Measurements from ENCODE around the gene COL1A1.

The COL1A1 gene

DNA sequence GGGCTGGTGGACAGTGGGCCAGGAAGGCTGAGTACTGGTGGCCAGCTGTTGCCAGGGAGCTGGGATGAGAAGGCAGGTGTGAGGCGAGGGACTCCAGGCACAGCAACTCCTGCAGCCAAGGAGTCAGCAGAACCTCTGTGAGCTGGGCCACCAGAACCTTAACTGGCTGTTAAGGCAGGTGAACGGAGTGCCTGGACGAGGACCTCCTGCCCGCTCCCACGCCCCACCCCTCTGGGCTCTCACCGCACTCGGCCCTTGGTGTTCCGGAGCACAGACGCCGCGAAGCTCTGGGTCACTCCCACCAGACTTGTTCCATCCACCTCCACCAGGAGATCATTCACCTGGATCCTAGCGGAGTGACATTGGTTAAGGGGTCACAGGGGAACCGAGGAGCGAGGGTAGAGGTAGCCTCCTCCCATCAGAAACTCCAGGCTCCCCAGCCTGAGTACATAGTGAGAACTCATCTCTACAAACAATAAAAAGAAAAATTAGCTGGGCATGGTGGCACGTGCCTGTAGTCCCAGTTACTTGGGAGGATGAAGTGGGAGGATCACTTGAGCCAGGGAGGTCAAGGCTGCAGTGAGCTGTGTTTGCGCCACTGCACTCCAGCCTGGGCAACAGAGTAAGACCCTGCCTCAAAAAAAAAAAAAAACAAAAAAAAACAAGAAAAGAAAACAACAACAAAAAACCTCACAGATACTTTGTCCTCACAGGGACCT is 60.2 kb downstream of the COL1A1 start:
- DNase-seq (ENCODE audit: low read depth) = no peak

DNA sequence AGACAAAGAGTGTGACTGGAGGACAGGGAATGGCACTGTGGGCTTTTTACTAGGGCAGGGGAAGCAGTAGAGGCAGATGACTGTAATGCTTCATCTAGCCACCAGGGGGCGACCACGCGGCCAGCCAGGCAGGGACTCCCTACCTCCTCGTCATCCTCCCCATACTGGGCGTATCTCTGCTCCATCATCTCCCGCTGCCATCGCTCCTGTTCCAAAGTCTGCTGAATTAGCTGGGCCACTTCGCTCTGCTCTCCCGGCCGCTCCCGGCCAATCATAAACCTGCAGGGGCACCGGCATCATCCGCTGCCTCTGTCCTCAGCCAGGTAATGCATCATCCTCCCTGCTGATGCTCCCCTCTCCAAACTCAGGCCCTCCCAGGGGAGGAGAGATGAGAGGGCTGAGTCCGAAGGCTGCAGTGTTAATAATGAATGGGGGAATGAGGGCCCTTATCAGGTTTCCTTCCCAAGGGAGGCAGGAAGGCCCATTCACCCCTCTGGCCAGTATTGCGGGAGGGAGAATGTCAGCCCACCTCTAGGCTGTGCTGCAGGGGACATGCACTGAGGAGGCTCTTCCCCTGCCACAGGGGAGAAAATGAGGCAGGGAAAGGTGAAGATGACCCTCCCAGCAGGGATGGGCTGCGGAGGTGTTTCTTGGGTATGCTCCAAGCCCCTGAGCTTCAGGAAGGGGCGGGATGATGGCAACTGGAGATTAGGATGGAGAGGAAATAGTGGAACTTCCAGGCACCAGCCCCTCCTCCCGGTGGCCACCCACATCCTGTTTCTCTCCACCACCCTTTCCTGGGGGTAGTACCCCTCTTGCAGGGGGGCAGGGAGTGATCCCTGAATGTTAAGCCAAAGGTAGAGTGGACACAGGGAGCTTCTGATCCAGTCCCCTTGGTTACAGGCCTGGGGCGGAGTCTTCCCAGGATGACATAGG is 61.2 kb downstream of the COL1A1 start:
- DNase-seq (ENCODE audit: low read depth) = peak; percentile 66

DNA sequence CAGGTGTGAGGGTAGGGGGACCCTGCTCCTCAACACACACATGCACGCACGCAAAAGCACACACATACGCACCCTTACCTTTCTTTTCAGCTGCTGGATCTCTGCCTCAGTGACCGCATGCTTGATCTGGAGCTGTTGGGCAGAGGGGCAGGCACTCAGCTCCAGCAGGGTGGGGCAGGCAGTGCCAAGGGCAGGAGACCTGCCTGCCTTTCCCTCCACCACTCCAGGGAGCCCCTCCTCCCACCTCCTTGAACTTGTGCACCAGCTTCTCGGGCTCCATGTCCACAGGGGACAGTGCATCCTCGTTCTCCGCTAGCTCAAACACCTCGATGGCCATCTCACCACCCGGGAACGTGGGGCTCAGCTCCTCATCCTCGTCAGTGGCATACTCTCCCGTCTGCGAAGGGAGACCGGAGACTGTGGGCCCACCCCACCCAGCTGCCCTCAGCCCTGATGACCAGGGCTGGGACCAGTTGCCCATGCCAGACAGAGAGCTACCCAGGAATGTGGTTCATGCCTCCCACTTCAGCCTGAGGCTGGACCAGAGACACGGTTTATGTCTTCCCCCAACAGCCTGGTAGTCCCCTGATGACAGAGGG is 62.1 kb downstream of the COL1A1 start:
- DNase-seq (ENCODE audit: low read depth) = no peak

DNA sequence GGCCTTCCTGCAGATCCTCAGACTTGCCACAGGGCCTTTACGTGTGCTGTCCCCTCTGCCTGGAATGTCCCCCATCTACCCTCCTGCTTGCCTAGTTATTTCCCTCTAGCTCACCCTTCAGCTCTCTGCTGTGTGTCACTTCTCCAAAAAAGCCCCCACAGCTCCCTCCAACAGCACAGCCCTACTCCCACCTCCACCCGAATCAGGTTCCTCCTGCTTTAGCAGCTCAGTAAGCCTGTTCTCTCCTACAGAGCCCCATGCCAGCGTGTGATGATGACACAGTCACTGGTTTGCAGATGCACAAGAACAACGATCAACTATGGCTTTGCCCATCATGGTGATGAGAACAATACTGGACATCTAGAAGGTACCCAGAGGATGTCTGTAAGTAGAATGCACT is 64.4 kb downstream of the COL1A1 start:
- DNase-seq (ENCODE audit: low read depth) = no peak

DNA sequence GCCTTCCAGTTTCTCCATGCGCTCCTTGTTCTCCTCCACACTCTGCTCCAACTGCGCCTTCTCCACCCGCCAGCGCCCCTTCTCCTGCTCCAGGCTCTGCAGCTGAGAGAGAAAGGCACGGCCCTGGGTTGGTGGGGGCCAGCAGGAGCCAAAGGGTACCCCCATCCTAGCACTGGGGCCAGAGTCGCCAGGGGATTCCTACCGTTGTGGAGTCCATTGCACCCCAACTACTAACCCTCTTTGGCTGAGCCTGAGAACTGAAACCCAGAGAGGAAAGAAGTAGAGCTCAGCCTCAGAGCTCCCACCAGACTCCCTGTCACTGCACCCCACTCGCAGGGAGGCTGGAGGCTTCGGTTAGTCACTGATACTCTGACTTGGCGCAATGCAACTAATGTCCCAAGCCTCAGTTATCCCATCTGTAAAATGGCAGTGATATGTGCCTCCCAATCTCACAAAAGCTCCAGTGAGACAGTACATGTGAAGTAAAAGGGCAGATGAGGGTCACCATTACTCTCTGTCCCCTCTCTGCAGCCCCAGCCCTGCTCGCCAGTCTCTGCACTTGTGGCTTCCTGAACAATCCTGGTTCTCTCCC is 65.2 kb downstream of the COL1A1 start:
- no peak for DNase-seq (ENCODE audit: low read depth)

DNA sequence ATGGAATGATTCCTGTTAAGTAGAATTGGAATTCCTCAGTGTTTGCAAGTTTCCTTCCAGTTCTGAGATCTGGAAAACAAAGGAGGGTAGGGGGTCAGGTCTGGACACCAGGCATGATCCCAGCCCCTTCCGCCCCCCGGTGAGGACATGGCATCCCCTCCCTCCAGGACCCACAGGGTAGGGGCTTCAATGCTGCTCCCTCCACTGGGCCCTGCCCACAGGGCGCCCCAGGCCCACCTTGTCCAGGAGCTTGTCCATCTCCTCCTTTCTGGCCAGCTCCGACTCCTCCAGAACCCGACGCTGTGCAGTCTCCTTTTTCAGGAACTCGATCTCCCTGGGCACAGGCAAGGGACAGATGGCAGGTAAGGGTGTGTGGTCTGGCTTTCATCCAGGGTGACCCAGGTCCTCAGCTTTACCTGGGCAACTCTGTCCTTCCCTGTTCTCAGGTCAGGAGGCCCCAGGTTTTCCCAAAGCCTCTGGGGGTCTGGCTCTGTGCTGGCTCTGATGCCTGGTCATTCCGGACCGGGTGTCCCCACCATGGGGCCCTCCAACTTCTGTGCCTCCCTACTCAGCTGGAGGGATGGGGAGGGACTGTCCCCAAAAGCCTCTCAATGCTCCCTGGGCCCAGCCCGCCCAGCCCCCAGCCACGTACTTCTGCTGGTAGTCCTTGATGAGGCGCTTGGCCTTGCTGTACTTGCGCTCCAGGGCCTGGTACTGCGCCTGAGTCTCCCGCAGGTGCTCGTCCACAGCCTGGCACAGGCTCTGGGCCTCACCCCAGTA is 65.9 kb downstream of the COL1A1 start:
- DNase-seq (ENCODE audit: low read depth) = no peak

DNA sequence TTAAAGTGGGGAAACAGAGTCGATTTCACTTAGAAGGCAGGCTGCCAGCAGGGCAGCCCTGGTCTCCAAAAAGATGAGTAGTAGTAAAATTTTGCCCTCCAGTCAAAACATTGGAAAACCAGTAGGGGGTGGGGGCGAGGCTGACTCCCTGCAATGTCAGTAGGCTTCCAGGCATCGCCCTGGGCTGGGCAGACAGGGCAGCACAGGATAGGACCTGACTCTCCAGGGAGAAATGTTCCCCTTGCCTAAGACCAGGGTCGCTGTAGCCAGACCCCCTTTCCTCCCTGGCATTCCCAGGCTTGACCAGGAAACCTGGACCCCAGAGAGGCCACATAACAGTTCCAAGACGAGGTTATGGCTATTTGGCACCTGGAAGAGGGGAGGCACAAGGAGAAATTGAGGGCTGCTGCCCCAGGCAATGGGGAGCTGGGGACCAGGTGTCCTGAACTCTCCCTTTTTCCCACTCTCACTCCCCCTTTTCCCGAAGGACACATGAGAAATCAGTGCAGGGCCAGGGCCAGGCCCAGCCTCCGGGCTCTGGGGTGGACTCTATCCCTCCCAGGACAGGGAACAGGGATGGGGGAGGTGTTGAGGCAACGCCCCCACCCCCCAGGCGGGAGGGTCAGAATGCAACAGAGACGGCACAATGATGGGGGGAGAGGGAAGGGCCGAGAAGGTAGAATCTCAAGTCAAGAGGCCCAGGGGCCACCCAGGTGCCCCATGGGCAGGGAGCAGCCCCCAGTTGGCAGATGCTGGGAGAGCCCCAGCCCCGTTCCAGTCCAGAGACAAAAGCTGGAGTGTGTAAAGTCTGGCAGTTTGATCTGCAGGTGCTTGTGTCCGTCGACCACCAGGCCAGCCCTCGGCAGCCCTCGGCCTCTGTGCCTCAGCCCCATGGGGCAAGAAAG is 67.0 kb downstream of the COL1A1 start:
- no peak for DNase-seq (ENCODE audit: low read depth)

DNA sequence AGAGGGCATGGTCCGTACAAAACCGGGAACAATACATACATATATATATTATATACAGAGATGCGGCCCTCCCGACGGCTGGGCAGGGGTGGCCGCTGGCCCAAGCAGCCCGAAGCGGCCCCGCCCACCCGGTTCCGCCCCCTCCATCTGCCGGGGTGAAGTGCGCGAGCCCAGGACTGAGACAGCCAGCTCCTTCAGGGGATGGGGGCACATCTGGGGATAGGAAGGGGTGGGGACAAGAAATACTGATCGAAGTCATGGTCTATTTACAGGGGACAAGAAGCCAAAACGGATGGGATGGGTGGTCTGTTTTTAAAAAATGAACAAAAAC is 67.7 kb downstream of the COL1A1 start:
- no peak for DNase-seq (ENCODE audit: low read depth)
